Stimulated activated naive CD8-positive, alpha-beta T cell treated with anti-CD3 and anti-CD28 coated beads, Interleukin-15, amount 100 ng/mL, for 72 hours (primary cell): ENCODE data around the gene DAB1.

Experiments used
- ATAC-seq: fragments of 150-1000 bp; cut with Tn5 transposase; 2 replicates; pipeline ENCODE4 v1.10.0; 2021; ENCODE audit warnings: mild to moderate bottlenecking, moderate library complexity
- DNase-seq, 2 donors: peaks; one replicate each; pipeline ENCODE4 v3.0.0; 2021 to 2022
- H3K27ac Mint-ChIP-seq, 2 donors: one replicate each; pipeline ENCODE4 v1.8.0; 2022; ENCODE audit warnings: mild to moderate bottlenecking in 2 of 2, mixed read lengths in 2 of 2, moderate library complexity in 2 of 2
- H3K27me3 Mint-ChIP-seq: one replicate; pipeline ENCODE4 v1.8.0; 2022; ENCODE audit warnings: mixed read lengths
- H3K4me1 Mint-ChIP-seq: one replicate; pipeline ENCODE4 v1.8.0; 2022; ENCODE audit warnings: mild to moderate bottlenecking, mixed read lengths
- H3K4me3 Mint-ChIP-seq, 2 donors: one replicate each; pipeline ENCODE4 v1.8.0; 2022; ENCODE audit warnings: mild to moderate bottlenecking in 2 of 2, mixed read lengths in 2 of 2, moderate library complexity in 1 of 2
- H3K9me3 Mint-ChIP-seq, 2 donors: one replicate each; pipeline ENCODE4 v1.8.0; 2022; ENCODE audit warnings: mixed read lengths in 2 of 2

The DAB1 gene

GRCh38 chr1:57325117-57325516 is 98.7 kb downstream of the DAB1 start:
- ATAC-seq (no peak), DNase-seq (no peak)
- Mint-ChIP-seq H3K4me1 (no peaks in the 10 kb centered on the region), H3K27me3 (peaks cover 36% of the 10 kb centered on the region), H3K4me3 (no peak overlapping the region), H3K9me3 (peaks cover 15 to 23% of the 10 kb centered on the region in 2 donors), H3K27ac (no peak overlapping the region)

DNA sequence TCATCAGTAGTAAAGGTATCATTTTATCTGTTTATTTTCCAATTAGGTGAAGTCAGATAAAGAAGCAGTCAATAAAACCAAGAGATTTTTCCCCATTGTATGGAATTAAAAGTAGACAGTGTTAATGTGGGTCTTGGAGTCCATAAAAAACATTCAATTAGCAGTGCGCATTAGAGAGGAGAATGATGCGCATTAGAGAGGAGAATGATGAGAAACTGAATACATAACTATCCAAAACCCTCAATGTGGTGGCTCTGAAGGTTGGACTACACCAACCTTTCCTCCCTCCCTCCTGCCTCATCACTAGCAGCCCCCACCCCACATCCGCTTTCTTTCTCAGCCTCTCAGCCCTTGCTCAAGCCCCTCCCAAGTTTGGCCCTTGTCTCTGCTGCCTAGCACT is 99.5 kb downstream of the DAB1 start:
- H3K4me1 Mint-ChIP-seq: no peaks in the 10 kb centered on the region
- DNase-seq (no peak), ATAC-seq (no peak)
- H3K27ac Mint-ChIP-seq: no peak overlapping the region
- H3K27me3 Mint-ChIP-seq: peaks cover 32% of the 10 kb centered on the region
- no peak overlapping the region for H3K4me3 Mint-ChIP-seq
- H3K9me3 Mint-ChIP-seq: peaks cover 15 to 23% of the 10 kb centered on the region in 2 donors

GRCh38 chr1:57321776-57322175 is 102.1 kb downstream of the DAB1 start:
- no peak for DNase-seq
- ATAC-seq: no peak
- H3K4me1 Mint-ChIP-seq: no peaks in the 10 kb centered on the region
- H3K9me3 Mint-ChIP-seq: peaks cover 15 to 30% of the 10 kb centered on the region in 2 donors
- H3K27me3 Mint-ChIP-seq: peaks cover 27% of the 10 kb centered on the region
- H3K4me3 Mint-ChIP-seq: no peak overlapping the region
- H3K27ac Mint-ChIP-seq: no peak overlapping the region

GRCh38 chr1:57319791-57320190 is 104.1 kb downstream of the DAB1 start:
- no peak for ATAC-seq
- no peak overlapping the region for H3K4me3 Mint-ChIP-seq
- H3K4me1 Mint-ChIP-seq: no peaks in the 10 kb centered on the region

DNA sequence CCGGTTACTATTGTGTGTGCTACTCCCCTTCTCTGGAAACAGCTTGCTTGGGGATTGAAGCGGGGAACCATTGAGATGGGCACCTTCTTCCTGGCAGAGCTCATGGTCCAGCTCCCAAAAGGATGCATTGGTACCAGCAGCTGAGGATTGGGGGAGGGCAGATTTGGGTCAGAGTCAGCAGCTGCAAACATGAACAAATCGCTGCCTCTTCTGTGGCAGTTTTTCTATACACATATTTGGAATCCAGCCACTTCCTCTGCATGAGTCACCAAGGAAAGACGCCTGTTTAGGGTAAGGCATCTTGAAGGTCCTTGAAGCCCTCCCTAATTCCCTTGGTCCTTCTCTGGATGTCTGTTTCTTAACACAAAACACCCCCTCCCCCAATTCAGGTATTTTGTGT is 104.7 kb downstream of the DAB1 start:
- DNase-seq: no peak
- ATAC-seq: no peak
- Mint-ChIP-seq H3K27ac (no peak overlapping the region), H3K27me3 (peaks cover 12% of the 10 kb centered on the region), H3K4me1 (no peaks in the 10 kb centered on the region), H3K4me3 (no peak overlapping the region), H3K9me3 (peaks cover 9 to 20% of the 10 kb centered on the region in 2 donors)

More at GRCh38 chr1:57319791-57320190, 104.1 kb downstream of the DAB1 start:
- Mint-ChIP-seq H3K27me3 (peaks cover 18% of the 10 kb centered on the region), H3K27ac (no peak overlapping the region), H3K9me3 (peaks cover 11 to 22% of the 10 kb centered on the region in 2 donors)
- no peak for DNase-seq

GRCh38 chr1:57316861-57317260 is 107.0 kb downstream of the DAB1 start:
- DNase-seq: no peak
- no peak for ATAC-seq
- Mint-ChIP-seq H3K27ac (no peak overlapping the region), H3K4me3 (no peak overlapping the region), H3K9me3 (peaks cover 2 to 15% of the 10 kb centered on the region in 2 donors), H3K4me1 (no peaks in the 10 kb centered on the region), H3K27me3 (peaks cover 9% of the 10 kb centered on the region)

DNA sequence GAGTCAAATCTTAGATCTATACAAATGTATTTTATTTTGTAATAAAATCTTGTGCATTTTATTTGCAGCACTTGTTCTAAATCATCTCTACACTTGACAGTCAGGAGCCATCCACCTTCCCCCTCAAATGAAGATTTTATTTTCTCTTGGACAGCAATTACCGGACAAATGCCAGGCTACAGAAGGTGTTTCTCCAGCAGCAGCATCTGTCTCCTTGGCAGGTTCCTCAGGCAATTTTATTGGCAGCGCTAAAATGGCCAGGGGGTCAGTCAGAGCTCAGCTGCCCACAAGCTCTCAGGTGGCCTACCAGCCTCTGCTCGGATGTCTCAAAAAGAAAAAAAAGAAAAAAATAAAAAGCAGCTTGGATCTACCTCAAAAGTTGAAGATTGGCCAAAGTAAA is 107.6 kb downstream of the DAB1 start:
- peaks cover 4% of the 10 kb centered on the region for H3K27me3 Mint-ChIP-seq
- peaks cover 0 to 10% of the 10 kb centered on the region in 2 donors for H3K9me3 Mint-ChIP-seq
- no peak overlapping the region for H3K4me3 Mint-ChIP-seq
- ATAC-seq (no peak), DNase-seq (no peak)
- H3K4me1 Mint-ChIP-seq: no peaks in the 10 kb centered on the region
- H3K27ac Mint-ChIP-seq: no peak overlapping the region

DNA sequence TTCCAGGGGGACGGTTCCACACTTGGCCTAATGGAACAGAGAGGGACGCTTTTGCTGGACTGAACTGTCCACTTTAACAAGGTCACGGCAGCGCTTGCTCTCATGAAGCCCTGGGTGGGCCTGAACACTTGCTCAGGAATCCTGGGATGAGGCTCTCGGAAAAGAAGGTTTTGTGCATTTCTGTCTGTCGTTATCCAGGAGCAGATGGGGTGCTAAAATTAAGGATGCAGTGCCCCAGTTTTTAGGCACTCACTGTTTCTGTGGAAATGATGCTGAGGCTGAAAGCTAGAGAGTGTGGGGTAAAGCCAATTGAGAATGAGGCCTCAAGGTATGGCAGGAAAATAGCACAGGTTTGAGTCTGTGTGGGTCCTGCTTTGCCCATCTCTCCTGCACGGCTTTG is 111.0 kb downstream of the DAB1 start:
- H3K27ac Mint-ChIP-seq: no peak overlapping the region
- no peak overlapping the region for H3K4me3 Mint-ChIP-seq
- DNase-seq (no peak), ATAC-seq (no peak)
- peaks cover 2% of the 10 kb centered on the region for H3K4me1 Mint-ChIP-seq
- peaks cover 0 to 9% of the 10 kb centered on the region in 2 donors for H3K9me3 Mint-ChIP-seq
- no peaks in the 10 kb centered on the region for H3K27me3 Mint-ChIP-seq

DNA sequence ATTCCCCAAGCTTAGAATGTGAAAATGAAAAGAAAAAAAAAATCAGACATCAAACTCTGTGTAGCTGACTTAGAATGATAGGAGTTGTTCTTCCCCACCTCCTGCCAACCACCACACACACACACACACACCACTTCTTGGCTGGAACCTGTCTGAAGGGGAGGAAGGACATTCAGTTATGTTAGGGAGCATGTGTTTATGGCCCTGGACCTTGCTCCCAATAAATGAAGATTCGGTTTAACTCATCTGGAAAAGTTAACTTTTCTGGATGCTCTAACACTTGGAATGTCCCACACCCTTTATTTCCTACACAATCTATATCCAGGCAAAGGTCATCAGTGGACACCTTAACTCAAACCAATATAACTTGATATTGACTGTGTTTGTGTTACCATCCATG is 112.4 kb downstream of the DAB1 start:
- Mint-ChIP-seq H3K4me3 (no peak overlapping the region), H3K27me3 (no peaks in the 10 kb centered on the region), H3K4me1 (peaks cover 11% of the 10 kb centered on the region), H3K27ac (no peak overlapping the region), H3K9me3 (peaks cover 10 to 11% of the 10 kb centered on the region in 2 donors)
- DNase-seq (no peak), ATAC-seq (no peak)

GRCh38 chr1:57311006-57311405 is 112.9 kb downstream of the DAB1 start:
- Mint-ChIP-seq H3K27me3 (no peaks in the 10 kb centered on the region), H3K27ac (no peak overlapping the region), H3K9me3 (peaks cover 10 to 11% of the 10 kb centered on the region in 2 donors), H3K4me1 (peaks cover 11% of the 10 kb centered on the region), H3K4me3 (no peak overlapping the region)
- ATAC-seq (no peak), DNase-seq (no peak)

DNA sequence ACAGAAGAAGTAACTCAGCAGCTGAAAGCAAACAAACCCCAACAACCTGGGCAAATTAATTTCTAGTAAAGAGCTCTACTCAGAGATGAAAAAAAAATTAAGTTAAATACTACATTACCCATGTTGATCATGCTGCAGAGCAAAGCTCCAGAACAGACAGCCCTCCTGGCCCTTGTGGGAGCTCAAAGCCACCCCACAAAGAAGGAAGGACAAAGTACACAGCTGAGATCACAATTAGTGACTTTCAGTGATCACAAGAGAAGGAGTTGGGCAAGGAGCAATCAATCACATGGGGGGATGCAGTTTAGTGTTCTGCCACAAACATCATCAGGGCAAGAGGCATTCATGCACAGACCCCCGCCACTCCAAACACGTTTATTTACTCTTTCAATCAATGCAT is 114.2 kb downstream of the DAB1 start:
- Mint-ChIP-seq H3K9me3 (peaks cover 10 to 11% of the 10 kb centered on the region in 2 donors), H3K4me1 (peaks cover 11% of the 10 kb centered on the region), H3K4me3 (no peak overlapping the region), H3K27me3 (no peaks in the 10 kb centered on the region), H3K27ac (no peak overlapping the region)
- no peak for ATAC-seq
- no peak for DNase-seq

GRCh38 chr1:57307392-57308170 is 116.3 kb downstream of the DAB1 start:
- DNase-seq: peak in 1 of 2 donors; percentile 61
- Mint-ChIP-seq H3K27ac (peak overlapping the region in 1 of 2 donors; percentile 69), H3K4me1 (peaks cover 11% of the 10 kb centered on the region), H3K4me3 (peak overlapping the region in 1 of 2 donors; percentile 28), H3K9me3 (peaks cover 10 to 11% of the 10 kb centered on the region in 2 donors), H3K27me3 (no peaks in the 10 kb centered on the region)
- ATAC-seq: peak; percentile 94

DNA sequence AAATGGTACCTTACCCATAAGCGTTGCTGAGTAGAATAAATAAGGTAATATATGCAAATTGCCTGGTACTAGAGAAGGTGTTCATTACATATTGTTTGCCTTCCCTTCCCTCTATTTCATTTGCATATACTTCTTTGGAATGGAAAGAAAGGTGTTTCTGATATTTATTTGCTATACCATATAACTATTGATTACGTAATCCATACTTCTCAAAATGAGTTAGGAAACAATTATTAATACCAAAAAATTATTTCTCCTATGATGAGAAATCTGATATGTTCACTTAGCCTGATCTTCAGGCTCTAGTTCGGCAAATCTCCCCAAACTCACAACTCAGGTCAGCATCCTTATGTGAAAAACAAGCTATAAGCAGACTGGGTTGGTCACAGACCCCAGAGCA is 119.3 kb downstream of the DAB1 start:
- Mint-ChIP-seq H3K9me3 (peaks cover 11 to 17% of the 10 kb centered on the region in 2 donors), H3K27me3 (no peaks in the 10 kb centered on the region), H3K27ac (no peak overlapping the region), H3K4me3 (no peak overlapping the region), H3K4me1 (peaks cover 11% of the 10 kb centered on the region)
- no peak for ATAC-seq
- DNase-seq: no peak

DNA sequence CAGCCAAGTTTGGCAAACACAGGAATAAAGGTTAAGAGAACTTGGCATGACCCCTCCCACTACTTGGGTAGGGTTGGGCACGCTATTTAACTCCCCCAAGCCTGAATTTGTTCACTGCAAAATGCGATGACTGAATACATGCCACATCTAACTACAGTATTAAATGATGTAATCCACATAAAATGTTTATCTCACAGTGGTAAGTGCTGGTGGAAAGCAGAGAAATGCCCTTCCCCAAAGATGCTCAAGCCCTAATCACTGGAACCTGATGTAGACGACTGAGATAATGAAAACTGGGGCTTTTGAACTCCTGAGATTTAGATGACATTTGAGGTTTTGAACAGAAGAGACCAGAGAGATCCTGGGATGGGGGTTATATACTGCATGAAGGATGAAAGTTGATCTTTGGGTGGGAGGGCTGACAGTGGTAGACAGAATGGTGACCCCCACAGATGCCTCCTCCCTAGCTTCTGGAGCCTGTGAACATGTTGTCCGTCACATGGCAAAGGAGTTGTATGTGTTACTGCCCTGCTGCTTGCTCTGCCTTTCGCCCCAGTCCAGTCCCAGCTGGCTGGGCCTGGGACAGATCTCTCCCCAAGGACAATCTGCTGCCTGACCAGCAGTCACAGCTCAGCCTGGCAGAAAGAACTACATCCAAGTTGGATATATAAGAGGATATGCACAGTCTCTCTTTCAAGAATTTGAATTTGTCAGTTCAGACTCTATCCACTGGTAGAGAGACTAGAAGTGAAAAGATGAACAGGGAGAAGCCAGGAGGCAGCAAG is 120.9 kb downstream of the DAB1 start:
- H3K9me3 Mint-ChIP-seq: peaks cover 11 to 17% of the 10 kb centered on the region in 2 donors
- ATAC-seq: no peak

DNA sequence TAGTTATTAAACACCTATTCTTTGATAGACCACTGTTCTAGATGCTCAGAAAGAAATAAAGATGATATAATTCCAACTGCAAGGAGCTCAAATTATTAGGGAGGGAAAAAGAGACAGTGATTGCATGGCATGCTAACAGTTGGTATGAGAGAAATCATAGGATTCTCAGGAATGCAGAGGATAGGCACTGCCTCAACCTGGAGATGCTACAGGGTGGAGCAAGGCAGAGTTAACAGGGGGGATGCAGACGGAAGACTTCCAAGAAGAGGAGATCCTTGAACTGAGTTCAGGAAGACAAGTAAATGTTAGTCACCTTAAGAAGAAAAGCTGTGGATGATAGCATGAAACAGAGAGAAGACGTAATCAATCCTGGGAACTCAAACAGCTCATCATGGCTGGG is 123.7 kb downstream of the DAB1 start:
- H3K4me1 Mint-ChIP-seq: no peaks in the 10 kb centered on the region
- DNase-seq (no peak), ATAC-seq (no peak)
- H3K9me3 Mint-ChIP-seq: peaks cover 0 to 6% of the 10 kb centered on the region in 2 donors
- peak overlapping the region in 1 of 2 donors; percentile 63 for H3K27ac Mint-ChIP-seq
- H3K4me3 Mint-ChIP-seq: no peak overlapping the region
- no peaks in the 10 kb centered on the region for H3K27me3 Mint-ChIP-seq

More for the DNA sequence above, 120.9 kb downstream of the DAB1 start:
- peaks cover 11% of the 10 kb centered on the region for H3K4me1 Mint-ChIP-seq
- H3K27me3 Mint-ChIP-seq: no peaks in the 10 kb centered on the region
- H3K4me3 Mint-ChIP-seq: no peak overlapping the region
- H3K27ac Mint-ChIP-seq: no peak overlapping the region
- no peak for DNase-seq

GRCh38 chr1:57296726-57297250 is 127.1 kb downstream of the DAB1 start:
- no peak overlapping the region for H3K4me3 Mint-ChIP-seq
- ATAC-seq (no peak), DNase-seq (no peak)
- H3K27ac Mint-ChIP-seq: no peak overlapping the region
- H3K4me1 Mint-ChIP-seq: no peaks in the 10 kb centered on the region
- peaks cover 0 to 6% of the 10 kb centered on the region in 2 donors for H3K9me3 Mint-ChIP-seq
- no peaks in the 10 kb centered on the region for H3K27me3 Mint-ChIP-seq
